GM12801 (cell line): ENCODE measurements around the gene GLT6D1.

Source experiments
- CTCF ChIP-seq: IDR thresholded peaks from one replicate; pipeline ENCODE4 v1.5.1; 2011; ENCODE audit warnings: control low read depth; ENCODE audit not compliant: insufficient read length; ENCODE audit errors: extremely low read depth

GLT6D1 gene

GRCh38 chr9:135575995-135576631 is 63.2 kb downstream of the GLT6D1 start:
- no peak for TF ChIP-seq CTCF

GRCh38 chr9:135574943-135575342 is 64.4 kb downstream of the GLT6D1 start:
- no peak for TF ChIP-seq CTCF

DNA sequence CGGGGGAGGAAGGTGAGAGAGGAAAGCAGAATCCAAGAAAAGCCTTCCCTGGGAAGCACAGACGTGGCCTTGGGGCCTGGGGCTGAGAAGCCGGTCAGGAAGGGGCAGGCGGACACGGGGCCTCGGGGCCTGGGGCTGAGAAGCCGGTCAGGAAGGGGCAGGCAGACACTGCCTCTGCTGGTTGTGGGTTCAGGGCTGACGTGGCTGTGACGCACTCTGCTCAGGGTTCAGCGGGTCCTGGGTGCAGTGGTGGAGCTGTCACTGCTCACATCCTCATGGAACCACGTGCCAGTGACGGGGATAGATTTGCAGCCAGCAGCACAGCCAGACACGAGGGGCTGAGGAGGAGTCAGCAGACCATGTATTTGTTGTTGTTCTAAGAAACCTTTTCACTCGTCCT is 65.0 kb downstream of the GLT6D1 start:
- no peak for TF ChIP-seq CTCF
